ENCODE results near the gene MSANTD1.

- TF ChIP-seq YY1 (IDR thresholded peaks at IDR 0.05; ENCODE audit: insufficient read depth, insufficient read length) (no peak), ZNF274 (IDR thresholded peaks at IDR 0.05; ENCODE audit: low read depth, low read length) (no peak), SUZ12 (IDR thresholded peaks at IDR 0.05; ENCODE audit: extremely low read depth, insufficient read depth, insufficient read length) (no peak)
Observed at GRCh38 chr4:3233391-3234071, 15.4 kb upstream of the MSANTD1 start.
